Activated T-cell treated with anti-CD3 and anti-CD28 coated beads, Interleukin-2, amount 50 U/mL, for 4 hours (primary cell): ENCODE measurements around the gene HMCN1. TPM values are rescaled to one million over a fixed set of nuclear protein-coding genes. Genes with fewer than 3 reads are reported as not detected.

Source experiments
- ATAC-seq, 2 donors: fragments of 200-7000 bp; cut with Tn5 transposase; one replicate each; pipeline ENCODE4 v1.10.0; 2021
- DNase-seq: peaks from one replicate; pipeline ENCODE4 v3.0.0-alpha.2; 2020
- H3K27me3 Mint-ChIP-seq: one replicate; pipeline ENCODE4 v1.8.0; 2021; ENCODE audit warnings: low read depth, mixed read lengths
- H3K36me3 Mint-ChIP-seq: one replicate; pipeline ENCODE4 v1.8.0; 2022; ENCODE audit warnings: mixed read lengths; ENCODE audit not compliant: insufficient read depth
- H3K4me1 Mint-ChIP-seq: one replicate; pipeline ENCODE4 v1.8.0; 2021; ENCODE audit warnings: low read depth, mixed read lengths
- H3K4me3 Mint-ChIP-seq: one replicate; pipeline ENCODE4 v1.8.0; 2021; ENCODE audit warnings: mild to moderate bottlenecking, moderate library complexity, mixed read lengths
- H3K9me3 Mint-ChIP-seq: one replicate; pipeline ENCODE4 v1.8.0; 2021; ENCODE audit warnings: mixed read lengths
- total RNA-seq, 3 donors: library from RNA; stranded (reverse); gene quantifications; one replicate each; pipeline ENCODE4 v1.2.1, GENCODE V29; 2021

Gene HMCN1
- total RNA-seq, result under 1 TPM; under 0.01 to 0.03 (median 0.03) TPM

DNA sequence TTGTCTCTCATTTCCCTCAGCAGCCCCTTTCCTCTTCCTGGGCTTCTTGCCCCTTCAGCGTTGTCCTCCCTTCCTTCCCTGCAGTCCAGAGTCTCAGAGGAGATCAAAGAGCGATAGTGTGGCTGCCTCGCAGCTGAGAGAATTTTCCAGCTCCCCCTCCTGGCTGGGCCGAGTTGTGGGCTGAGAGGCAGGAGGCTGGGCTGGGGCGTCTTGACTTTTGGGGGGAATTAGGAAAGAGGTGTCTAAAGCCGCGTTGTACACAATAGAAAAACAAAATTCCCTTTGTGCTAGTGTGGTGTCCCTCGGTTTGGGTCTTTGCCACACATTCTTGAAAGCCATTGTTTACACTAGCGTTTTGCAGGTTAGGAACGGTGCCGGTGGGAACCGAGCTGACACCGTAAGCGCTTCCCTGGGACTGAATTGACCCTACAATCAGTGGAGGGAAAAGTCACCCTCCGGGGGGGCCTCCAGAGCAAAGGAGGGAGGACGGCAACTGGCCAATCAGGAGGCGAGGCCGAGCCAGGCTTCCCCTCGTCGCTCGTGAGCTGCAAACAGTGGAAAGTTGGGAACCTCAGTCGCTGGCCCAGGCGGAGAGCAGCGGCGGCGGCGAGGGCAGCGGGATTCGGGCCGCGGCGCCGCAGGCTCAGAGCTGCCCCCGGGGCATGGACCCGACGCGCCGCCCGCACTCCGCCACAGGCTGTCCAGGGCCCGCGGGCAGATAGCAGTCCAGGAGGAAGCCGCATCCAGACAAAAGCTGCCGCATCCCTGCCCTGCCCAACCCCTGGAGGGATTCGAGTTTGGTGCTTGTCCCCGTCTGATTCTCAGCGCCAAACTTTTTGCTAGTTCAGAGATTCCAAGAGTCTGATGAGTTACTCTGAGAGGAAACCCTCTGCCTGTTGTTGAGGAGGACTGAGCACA is at the start of gene HMCN1:
Gene HMCN1, plus strand, starts transcription at position 574 of the 918 bp plus-strand sequence. CDS start 389 bp downstream, outside the sequence.
- ATAC-seq, result peak; percentile 46 to 68
- H3K27me3 Mint-ChIP-seq, result peaks cover 50% of the 10 kb centered on the region
- no peaks in the 10 kb centered on the region for H3K36me3 Mint-ChIP-seq
- H3K9me3 Mint-ChIP-seq, result peaks cover 23% of the 10 kb centered on the region
- no peak for DNase-seq
- H3K4me1 Mint-ChIP-seq, result peaks cover 18% of the 10 kb centered on the region
- peak within 1 kb of the TSS; percentile 55 for H3K4me3 Mint-ChIP-seq

DNA sequence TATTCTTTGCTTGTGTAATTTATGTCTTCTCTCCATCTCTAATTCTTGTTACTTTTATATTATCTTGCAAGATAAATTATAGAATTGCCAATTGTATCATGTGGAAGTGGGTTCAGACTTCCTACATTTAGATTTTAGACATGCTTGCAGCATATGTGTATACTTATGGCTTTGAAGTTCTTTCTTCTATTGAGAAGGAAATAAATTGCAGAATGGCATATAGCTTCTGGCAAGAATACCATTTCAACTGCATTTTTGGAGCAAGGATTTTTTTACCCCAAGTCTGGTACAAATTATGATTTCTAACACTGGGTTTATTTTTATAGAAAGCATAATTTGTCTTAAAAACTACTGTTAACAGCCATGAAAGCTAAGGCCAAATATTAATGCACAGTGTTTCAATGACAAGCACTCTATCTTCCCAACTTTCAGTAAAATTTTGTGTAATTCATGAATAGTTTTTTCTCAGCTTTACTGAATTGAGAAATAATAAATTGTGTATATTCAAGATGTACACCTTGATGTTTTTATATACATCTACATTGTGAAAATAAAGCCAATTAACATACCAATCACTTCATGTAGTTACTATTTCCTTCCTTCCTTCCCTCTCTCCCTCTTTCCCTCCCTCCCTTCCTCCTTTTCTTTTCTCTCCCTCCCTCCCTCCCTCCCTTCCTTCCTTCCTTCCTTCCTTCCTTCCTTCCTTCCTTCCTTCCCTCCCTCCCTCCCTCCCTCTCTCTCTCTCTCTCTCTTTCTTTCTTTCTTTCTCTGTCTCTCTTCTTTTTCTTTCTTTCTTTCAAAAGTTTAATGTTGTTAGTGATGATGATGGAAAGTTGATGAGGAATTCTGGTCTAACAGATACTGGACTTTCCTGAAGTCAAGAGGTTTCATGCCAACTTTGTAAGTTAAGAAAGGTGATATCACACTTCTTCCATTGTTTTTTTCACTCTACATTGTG is 47.1 kb upstream of the HMCN1 start:
- ATAC-seq, result no peak
- Mint-ChIP-seq H3K4me1 (no peaks in the 10 kb centered on the region), H3K36me3 (peaks cover 2% of the 10 kb centered on the region), H3K27me3 (peaks cover 17% of the 10 kb centered on the region), H3K4me3 (no peak overlapping the region), H3K9me3 (no peaks in the 10 kb centered on the region)
- DNase-seq, result no peak

DNA sequence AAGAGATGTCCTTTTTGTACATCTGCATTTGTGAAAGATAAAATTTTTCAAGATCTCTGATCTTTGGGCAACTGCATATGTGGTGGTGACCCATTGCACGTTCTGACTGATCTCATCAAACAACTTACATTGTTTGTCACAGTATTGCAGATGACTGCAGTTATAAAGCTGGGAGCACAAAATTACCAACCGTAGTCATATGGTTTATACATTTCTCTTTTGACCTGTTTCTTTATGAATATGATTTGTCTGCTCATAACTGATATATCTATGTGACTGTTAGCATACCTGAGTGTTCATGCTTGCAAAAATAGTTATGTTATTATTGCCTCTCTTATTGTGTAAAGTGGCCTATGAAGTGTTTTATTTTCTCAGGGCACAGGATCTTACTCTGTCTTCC is 43.7 kb upstream of the HMCN1 start:
- Mint-ChIP-seq H3K36me3 (peaks cover 2% of the 10 kb centered on the region), H3K27me3 (peaks cover 18% of the 10 kb centered on the region), H3K4me1 (peaks cover 14% of the 10 kb centered on the region), H3K4me3 (no peak overlapping the region), H3K9me3 (no peaks in the 10 kb centered on the region)
- ATAC-seq (peak in 1 of 2 donors; percentile 30), DNase-seq (no peak)

DNA sequence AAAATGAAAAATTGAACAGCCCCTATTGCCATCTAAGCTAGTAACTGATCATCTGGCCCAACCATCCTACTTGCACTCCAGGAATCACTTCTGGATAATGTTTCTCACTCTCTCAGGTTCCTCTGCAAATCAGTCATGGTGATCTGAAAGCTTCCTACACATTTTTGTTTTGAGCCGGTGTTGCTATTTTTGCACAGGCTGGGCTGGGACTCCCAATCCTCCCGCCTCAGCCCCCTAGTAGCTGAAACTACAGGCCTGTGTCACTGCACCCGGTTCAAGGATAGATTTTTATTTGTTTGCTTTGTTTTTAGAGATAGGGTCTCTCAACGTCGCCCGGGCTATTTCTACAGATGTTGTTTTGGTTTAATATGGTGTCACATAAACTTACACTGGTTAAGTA is 40.5 kb upstream of the HMCN1 start:
- Mint-ChIP-seq H3K9me3 (no peaks in the 10 kb centered on the region), H3K4me1 (peaks cover 14% of the 10 kb centered on the region), H3K36me3 (peaks cover 2% of the 10 kb centered on the region), H3K4me3 (peak overlapping the region; percentile 82), H3K27me3 (peaks cover 21% of the 10 kb centered on the region)
- peak in 1 of 2 donors; percentile 74 for ATAC-seq
- no peak for DNase-seq

DNA sequence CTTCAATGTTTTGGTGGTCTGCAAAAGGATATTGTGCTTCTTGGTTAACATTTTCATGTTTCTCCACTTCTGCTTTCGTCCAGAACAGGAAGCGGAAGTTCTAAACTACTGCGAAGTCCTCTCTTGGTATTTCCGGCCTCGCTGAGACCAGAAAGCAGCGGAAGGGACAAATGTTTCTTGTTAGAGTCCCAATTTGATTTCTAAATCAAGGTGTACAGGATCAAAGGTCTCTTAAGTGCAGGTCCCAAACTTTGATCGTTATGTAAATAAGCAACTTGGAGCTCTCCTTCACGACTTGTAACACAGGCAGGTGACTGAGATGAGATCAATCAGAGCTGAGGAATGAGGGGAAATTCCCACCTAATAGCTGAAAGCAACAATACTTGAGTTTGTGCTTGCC is 40.1 kb upstream of the HMCN1 start:
- ATAC-seq (peak; percentile 51 to 56), DNase-seq (no peak)
- H3K4me1 Mint-ChIP-seq, result peaks cover 14% of the 10 kb centered on the region
- H3K27me3 Mint-ChIP-seq, result peaks cover 20% of the 10 kb centered on the region
- no peaks in the 10 kb centered on the region for H3K9me3 Mint-ChIP-seq
- peak overlapping the region; percentile 82 for H3K4me3 Mint-ChIP-seq
- H3K36me3 Mint-ChIP-seq, result peaks cover 2% of the 10 kb centered on the region

DNA sequence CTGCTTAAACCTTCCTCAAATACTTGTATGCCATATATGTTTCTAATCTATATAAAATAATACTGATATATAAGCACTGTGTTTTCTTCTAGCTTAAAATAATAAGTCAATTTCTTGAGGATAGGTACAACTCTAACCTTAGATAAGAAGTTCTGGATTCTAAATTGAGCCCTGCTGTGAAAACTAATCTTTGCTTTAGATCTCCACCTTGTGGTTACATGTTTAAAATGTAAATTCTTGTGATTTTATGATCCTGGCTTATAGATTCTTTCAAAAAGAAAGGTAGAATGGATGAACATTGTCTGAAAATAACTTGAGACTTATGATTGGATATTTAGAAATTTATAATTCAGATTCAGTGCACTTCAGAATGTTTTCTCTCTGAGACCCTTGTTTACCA is 38.9 kb upstream of the HMCN1 start:
- Mint-ChIP-seq H3K4me3 (no peak overlapping the region), H3K4me1 (peaks cover 14% of the 10 kb centered on the region), H3K9me3 (no peaks in the 10 kb centered on the region), H3K27me3 (peaks cover 17% of the 10 kb centered on the region), H3K36me3 (peaks cover 2% of the 10 kb centered on the region)
- ATAC-seq (no peak), DNase-seq (no peak)

DNA sequence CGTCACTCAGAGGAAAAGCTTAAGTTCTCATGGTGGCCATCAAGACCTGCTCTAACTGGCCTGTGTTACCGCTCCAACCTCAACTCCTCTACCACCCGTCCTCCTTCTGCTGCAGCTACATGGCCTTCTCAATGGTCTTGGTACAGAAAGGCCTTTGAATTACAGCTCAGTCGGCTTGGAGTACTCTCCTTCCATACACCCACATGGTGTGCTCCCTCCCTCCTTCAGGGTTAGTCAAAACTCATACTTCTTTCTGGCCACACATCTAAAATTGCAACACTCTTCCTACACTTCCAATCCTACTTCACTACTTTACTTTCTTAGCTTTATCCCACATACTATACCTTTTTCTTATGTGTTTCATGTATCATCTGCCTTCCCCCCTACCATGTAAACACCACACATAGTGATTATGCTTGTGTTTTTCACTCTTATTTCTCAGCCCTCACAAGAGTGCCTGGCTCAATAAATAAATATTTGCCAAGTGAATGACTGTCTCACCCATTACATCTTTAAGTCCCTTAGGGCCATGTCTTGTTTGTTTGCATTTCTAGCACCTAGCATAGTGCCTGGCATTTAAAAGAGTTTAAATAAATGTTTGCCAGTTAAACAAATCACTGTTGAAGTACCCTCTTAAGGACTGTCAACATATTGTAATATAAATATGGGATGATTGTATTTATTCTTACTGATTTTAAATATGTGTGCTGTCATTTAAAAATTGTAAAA is 37.6 kb upstream of the HMCN1 start:
- H3K4me3 Mint-ChIP-seq, result no peak overlapping the region
- DNase-seq (no peak), ATAC-seq (no peak)
- H3K27me3 Mint-ChIP-seq, result peaks cover 15% of the 10 kb centered on the region
- no peaks in the 10 kb centered on the region for H3K9me3 Mint-ChIP-seq
- H3K36me3 Mint-ChIP-seq, result peaks cover 2% of the 10 kb centered on the region
- peaks cover 16% of the 10 kb centered on the region for H3K4me1 Mint-ChIP-seq

DNA sequence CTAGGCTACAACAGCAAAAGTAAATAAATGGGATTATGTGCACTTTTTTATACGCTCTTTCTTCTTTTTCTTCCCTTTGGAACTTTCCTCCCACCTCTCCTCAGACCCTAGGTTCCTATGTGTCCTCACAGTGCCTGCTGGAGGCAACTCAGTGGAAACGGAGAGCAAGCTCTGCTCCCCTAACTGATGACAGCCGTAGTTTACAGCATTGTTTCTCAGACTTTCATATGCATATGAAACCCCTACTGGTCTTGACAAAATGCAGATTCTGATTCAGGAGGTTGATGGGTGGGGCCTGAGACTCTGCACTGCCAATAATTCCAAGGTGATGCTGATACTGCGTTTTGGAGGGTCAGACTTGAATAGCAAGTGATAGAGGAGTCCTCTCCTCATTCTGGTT is 34.3 kb upstream of the HMCN1 start:
- Mint-ChIP-seq H3K4me1 (peaks cover 7% of the 10 kb centered on the region), H3K4me3 (no peak overlapping the region), H3K9me3 (no peaks in the 10 kb centered on the region), H3K27me3 (peaks cover 11% of the 10 kb centered on the region), H3K36me3 (no peaks in the 10 kb centered on the region)
- ATAC-seq (no peak), DNase-seq (no peak)

DNA sequence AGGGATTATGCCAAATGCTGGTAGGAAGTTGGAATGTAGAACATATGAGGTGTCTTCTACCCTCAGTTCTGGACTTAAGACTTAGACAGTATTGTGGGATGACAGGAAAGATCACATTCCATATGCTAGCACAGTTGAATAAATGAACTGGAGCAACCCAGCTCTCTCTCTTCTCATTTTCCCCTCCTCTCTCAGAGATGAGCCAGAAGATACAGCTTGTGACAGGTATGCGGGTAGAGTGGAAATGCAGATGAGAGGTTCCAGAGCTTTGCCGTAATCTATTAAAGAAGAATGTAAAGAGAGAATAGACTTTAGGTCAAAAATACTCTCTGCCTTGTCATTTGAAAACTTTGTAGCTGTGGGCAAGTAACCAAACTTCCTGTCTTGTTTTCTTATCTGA is 32.5 kb upstream of the HMCN1 start:
- Mint-ChIP-seq H3K4me1 (peaks cover 5% of the 10 kb centered on the region), H3K27me3 (peaks cover 16% of the 10 kb centered on the region)
- ATAC-seq, result no peak

DNA sequence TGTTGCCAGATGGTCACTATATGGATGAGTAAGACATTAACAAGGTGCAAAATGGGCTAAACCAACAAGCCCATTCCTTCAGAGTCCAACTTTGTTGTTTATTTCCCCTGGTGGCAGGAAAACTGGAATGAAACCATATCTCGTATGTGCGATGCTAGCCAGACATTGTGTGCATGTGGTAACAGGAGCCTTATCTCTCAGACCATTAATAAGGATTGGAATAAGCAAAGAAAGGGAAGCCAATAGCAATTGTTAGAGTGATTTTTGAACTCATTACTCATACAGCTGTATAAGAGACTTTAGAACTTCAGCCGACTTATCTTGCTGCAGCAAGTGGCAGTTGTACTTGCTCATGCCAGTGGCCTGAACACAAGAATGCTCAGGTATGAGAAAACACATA is 30.0 kb upstream of the HMCN1 start:
- Mint-ChIP-seq H3K27me3 (peaks cover 24% of the 10 kb centered on the region), H3K4me3 (no peak overlapping the region), H3K9me3 (peaks cover 3% of the 10 kb centered on the region), H3K4me1 (peaks cover 5% of the 10 kb centered on the region), H3K36me3 (no peaks in the 10 kb centered on the region)
- DNase-seq, result no peak
- no peak for ATAC-seq

More for the DNA sequence above, 32.5 kb upstream of the HMCN1 start:
- DNase-seq, result no peak
- Mint-ChIP-seq H3K4me3 (no peak overlapping the region), H3K36me3 (no peaks in the 10 kb centered on the region), H3K9me3 (no peaks in the 10 kb centered on the region)

DNA sequence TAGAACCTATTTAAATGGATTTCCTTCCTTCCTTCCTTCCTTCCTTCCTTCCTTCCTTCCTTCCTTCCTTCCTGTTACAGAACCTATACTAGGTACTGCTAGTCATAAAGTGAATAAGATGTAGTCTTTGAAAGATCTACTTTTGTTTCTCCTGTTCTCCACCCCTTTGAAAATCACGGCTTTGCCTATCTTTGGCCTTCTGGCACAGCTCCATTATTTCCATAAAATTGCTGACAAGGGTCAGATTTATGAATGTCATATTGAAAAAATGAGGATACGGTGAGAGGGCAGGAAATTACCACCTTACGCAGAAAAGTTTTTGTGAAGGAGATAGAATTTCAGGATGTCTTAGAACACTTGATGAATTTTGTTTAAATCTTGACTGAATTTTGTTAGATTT is 18.1 kb upstream of the HMCN1 start:
- no peaks in the 10 kb centered on the region for H3K4me1 Mint-ChIP-seq

DNA sequence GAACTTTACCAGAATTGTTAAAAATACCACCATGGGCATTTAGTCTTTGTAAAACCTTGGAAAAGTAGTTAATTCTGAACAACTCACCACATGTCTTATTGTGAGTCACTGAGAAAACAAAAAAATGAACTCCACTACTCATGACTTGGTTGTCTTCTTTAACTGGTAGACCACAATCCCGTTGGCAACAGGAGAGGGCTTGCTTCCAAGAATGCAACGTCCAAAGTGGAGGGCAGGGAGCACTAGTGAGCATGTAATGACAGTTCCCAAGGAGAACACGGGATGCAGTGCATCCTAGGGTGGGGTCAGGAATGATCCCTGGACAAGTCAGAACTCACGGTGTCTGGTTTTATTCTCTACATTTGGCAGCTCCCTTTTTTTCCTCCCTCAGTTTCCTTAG is 15.2 kb upstream of the HMCN1 start:
- Mint-ChIP-seq H3K4me3 (no peak overlapping the region), H3K27me3 (peaks cover 17% of the 10 kb centered on the region), H3K9me3 (peaks cover 3% of the 10 kb centered on the region), H3K36me3 (no peaks in the 10 kb centered on the region), H3K4me1 (no peaks in the 10 kb centered on the region)
- no peak for ATAC-seq
- DNase-seq, result no peak

More for the DNA sequence above, 18.1 kb upstream of the HMCN1 start:
- Mint-ChIP-seq H3K4me3 (no peak overlapping the region), H3K36me3 (no peaks in the 10 kb centered on the region), H3K27me3 (peaks cover 19% of the 10 kb centered on the region), H3K9me3 (peaks cover 3% of the 10 kb centered on the region)
- ATAC-seq, result no peak
- DNase-seq, result no peak

DNA sequence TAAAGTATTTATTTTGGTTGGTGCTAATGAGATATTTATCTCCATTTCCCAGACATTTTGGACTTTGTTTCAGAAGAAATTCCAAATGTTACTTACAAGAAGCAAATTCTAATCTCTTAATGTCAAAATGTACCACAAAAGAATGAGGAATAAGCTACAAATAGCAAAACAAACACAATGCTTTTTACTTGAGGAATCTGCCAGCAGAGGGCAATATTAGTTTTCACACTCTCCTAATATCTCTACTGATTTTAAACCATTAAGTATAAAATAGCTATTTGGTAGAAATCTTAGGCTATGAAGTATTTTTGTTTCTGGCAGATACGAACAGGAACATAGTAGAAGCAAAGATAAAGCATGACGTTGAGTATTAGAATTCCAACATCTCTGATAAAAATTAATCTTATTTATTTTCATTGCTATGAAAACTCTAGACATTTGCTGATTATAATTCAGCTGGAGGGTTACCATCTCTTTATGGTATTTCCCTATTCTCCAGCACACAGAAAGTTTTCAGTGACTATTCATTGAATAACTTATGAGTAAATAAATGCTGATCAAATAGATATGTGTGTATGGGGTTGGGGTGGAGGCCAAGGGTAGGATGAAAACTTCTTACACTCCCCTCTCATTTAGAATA is 13.4 kb upstream of the HMCN1 start:
- peaks cover 12% of the 10 kb centered on the region for H3K27me3 Mint-ChIP-seq
- DNase-seq (no peak), ATAC-seq (no peak)
- no peak overlapping the region for H3K4me3 Mint-ChIP-seq
- no peaks in the 10 kb centered on the region for H3K9me3 Mint-ChIP-seq
- no peaks in the 10 kb centered on the region for H3K4me1 Mint-ChIP-seq
- no peaks in the 10 kb centered on the region for H3K36me3 Mint-ChIP-seq
